Measurements from ENCODE around the gene PROSER2. TPM values are rescaled to one million over a fixed set of nuclear protein-coding genes. Genes with fewer than 3 reads are reported as not detected.

Gene PROSER2
- total RNA-seq, 1 experiment from 2014 or later = 19.5 TPM

DNA sequence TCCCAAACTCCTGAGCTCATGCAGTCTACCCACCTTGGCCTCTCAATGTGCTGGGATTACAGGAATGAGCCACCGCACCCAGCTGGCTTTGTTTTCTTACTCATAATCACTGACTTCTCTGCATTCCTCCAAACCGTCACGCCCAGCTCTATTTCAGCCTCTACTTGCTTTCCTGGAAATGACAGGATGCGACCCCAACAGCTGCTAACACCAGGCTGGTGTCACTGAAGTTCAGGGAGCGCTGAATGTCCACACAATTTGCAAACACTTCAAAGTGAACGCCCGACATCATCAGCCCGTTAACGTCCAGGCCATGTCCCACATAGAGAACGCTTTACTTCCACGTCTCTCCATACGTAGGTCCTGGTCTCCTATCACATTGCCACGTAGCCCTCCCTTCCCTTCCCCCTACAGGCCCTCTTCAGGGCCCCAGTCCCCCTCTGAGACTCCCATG is 12.8 kb upstream of the PROSER2 start:
- Mint-ChIP-seq H3K4me3 (ENCODE audit: low read depth, unreplicated experiment) (no peak overlapping the region), H3K9me3 (ENCODE audit: low read depth, unreplicated experiment) (no peaks in the 10 kb centered on the region), H3K36me3 (ENCODE audit: insufficient read depth, unreplicated experiment) (no peaks in the 10 kb centered on the region), H3K4me1 (ENCODE audit: low read depth, unreplicated experiment) (peaks cover 11% of the 10 kb centered on the region), H3K27me3 (ENCODE audit: unreplicated experiment) (no peaks in the 10 kb centered on the region), H3K27ac (ENCODE audit: unreplicated experiment) (no peak overlapping the region)
- no TSS peak for BruUV-seq (replicated peaks)
- TF ChIP-seq, protein P1, sequence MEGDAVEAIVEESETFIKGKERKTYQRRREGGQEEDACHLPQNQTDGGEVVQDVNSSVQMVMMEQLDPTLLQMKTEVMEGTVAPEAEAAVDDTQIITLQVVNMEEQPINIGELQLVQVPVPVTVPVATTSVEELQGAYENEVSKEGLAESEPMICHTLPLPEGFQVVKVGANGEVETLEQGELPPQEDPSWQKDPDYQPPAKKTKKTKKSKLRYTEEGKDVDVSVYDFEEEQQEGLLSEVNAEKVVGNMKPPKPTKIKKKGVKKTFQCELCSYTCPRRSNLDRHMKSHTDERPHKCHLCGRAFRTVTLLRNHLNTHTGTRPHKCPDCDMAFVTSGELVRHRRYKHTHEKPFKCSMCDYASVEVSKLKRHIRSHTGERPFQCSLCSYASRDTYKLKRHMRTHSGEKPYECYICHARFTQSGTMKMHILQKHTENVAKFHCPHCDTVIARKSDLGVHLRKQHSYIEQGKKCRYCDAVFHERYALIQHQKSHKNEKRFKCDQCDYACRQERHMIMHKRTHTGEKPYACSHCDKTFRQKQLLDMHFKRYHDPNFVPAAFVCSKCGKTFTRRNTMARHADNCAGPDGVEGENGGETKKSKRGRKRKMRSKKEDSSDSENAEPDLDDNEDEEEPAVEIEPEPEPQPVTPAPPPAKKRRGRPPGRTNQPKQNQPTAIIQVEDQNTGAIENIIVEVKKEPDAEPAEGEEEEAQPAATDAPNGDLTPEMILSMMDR (IDR thresholded peaks at IDR 0.05; ENCODE audit: unreplicated experiment) = no peak
- intact Hi-C loops (cut with micrococcal nuclease; ENCODE audit: unreplicated experiment) = no loop called here
- DNase-seq = peak; percentile 14
- CTCF ChIA-PET = interaction anchor here (0.6 to 1.1 kb wide), 2 partner anchors 9 to 33 kb away, joined by 4 to 5 read pairs; no protein-coding TSS in a partner anchor

DNA sequence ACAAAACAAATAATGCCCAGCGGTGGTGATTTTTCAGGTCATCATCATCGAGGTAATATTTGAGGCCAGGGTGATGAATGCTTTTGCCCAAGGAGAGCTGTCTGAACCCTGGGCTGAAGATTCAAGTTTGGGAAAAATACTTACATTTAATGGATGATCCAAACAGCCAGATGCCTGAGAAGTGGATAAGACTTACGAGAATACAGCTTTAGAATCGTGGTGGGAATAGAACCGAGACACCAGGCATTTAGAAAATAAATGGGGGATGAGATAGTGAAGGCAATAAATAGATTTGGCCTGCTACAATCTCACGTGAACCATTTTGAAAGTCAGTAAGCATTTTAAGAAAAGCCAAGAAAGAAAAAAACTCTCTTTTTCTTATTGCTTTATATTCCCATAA is 12.2 kb upstream of the PROSER2 start:
- Mint-ChIP-seq H3K9me3 (ENCODE audit: low read depth, unreplicated experiment) (no peaks in the 10 kb centered on the region), H3K4me3 (ENCODE audit: low read depth, unreplicated experiment) (no peak overlapping the region), H3K4me1 (ENCODE audit: low read depth, unreplicated experiment) (peaks cover 11% of the 10 kb centered on the region), H3K27me3 (ENCODE audit: unreplicated experiment) (no peaks in the 10 kb centered on the region), H3K36me3 (ENCODE audit: insufficient read depth, unreplicated experiment) (no peaks in the 10 kb centered on the region), H3K27ac (ENCODE audit: unreplicated experiment) (no peak overlapping the region)
- TF ChIP-seq, protein P1 (IDR thresholded peaks at IDR 0.05; ENCODE audit: unreplicated experiment) = no peak
- no peak for DNase-seq
- intact Hi-C loops (cut with micrococcal nuclease; ENCODE audit: unreplicated experiment) = no loop called here
- CTCF ChIA-PET = interaction anchor here (0.6 kb wide), 1 partner anchor 32 kb away, joined by 5 read pairs; no protein-coding TSS in a partner anchor
- no TSS peak for BruUV-seq (replicated peaks)

DNA sequence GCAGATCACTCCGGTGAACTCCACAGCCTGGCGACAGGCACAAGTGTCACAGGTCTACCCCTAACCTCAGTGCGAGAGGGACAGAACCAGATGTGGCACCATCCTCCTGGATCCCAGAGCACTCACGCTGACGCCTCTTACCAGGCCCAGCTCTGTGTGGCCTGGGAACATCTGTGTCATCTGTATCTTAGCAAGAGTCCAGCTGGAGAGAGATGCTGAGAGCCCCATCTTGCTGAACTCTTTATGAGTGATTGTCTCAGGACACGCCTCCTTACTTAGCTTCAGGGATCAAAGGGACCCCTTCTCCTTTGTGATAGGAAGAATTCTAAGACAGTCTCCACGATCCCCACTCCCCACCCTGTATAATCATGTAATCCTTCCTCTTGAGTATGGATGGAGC is 10.0 kb upstream of the PROSER2 start:
- H3K9me3 Mint-ChIP-seq (ENCODE audit: low read depth, unreplicated experiment) = no peaks in the 10 kb centered on the region
- CTCF ChIA-PET = interaction anchor here (1.4 kb wide), 1 partner anchor 30 kb away, joined by 4 read pairs; no protein-coding TSS in a partner anchor
- no peak overlapping the region for H3K27ac Mint-ChIP-seq (ENCODE audit: unreplicated experiment)
- intact Hi-C loops (cut with micrococcal nuclease; ENCODE audit: unreplicated experiment) = no loop called here
- H3K4me1 Mint-ChIP-seq (ENCODE audit: low read depth, unreplicated experiment) = peaks cover 11% of the 10 kb centered on the region
- no peaks in the 10 kb centered on the region for H3K27me3 Mint-ChIP-seq (ENCODE audit: unreplicated experiment)
- no peaks in the 10 kb centered on the region for H3K36me3 Mint-ChIP-seq (ENCODE audit: insufficient read depth, unreplicated experiment)
- DNase-seq = no peak
- no peak overlapping the region for H3K4me3 Mint-ChIP-seq (ENCODE audit: low read depth, unreplicated experiment)
- BruUV-seq (replicated peaks) = no TSS peak
- TF ChIP-seq, protein P1 (IDR thresholded peaks at IDR 0.05; ENCODE audit: unreplicated experiment) = no peak

DNA sequence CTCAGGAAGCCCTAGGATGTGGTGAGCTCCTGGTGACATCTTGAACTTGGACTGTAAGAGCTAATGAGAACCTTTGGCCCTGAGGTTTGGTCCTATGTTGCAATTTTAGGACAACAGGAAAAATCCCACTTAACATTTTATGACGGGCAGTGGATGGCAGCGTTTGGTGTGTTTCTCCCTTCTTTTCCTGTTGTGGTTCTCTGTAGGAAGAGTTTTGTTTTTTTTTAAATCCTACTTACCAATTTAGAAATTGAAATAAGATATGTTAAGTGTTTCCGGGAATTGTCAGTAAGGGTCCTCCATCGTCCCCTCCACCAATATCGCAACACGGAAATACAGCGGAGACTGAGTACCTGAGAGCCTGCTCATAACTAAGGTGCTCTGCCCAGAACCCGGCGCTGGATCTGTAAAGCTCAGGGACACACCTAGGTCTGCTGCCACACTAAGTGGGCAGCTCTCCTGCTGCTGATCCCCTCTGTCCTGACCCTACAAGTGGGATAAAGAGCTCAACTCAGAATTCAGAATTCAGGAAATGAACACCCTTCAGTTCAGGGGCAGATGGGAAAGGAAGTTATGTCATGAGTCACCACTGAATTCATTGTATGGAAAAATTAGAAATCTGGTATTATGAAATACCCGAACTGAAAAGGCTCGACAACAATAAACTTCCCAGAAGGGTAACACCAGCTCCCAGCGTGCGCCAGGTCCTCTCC is 9.1 kb upstream of the PROSER2 start:
- Mint-ChIP-seq H3K27ac (ENCODE audit: unreplicated experiment) (no peak overlapping the region), H3K9me3 (ENCODE audit: low read depth, unreplicated experiment) (no peaks in the 10 kb centered on the region), H3K4me1 (ENCODE audit: low read depth, unreplicated experiment) (peaks cover 12% of the 10 kb centered on the region), H3K36me3 (ENCODE audit: insufficient read depth, unreplicated experiment) (no peaks in the 10 kb centered on the region), H3K27me3 (ENCODE audit: unreplicated experiment) (no peaks in the 10 kb centered on the region), H3K4me3 (ENCODE audit: low read depth, unreplicated experiment) (no peak overlapping the region)
- intact Hi-C loops (cut with micrococcal nuclease; ENCODE audit: unreplicated experiment) = no loop called here
- no TSS peak for BruUV-seq (replicated peaks)
- no peak for DNase-seq
- TF ChIP-seq, protein P1 (IDR thresholded peaks at IDR 0.05; ENCODE audit: unreplicated experiment) = no peak
- CTCF ChIA-PET = interaction anchor here (0.9 kb wide), 1 partner anchor 15 kb away, joined by 3 read pairs; no protein-coding TSS in a partner anchor
